ENCODE data around the gene CDCP2.
A peak's percentile ranks its signal among the peaks of the same experiment; 100 is the strongest.
"Not testable (repeated sequence)": the region's sequence is repeated elsewhere in the genome, so short reads cannot be mapped to it uniquely, and the experiment has no call there.

The CDCP2 gene

GRCh38 chr1:54168206-54168965, 15.6 kb upstream of the CDCP2 start:
- no peak for DNase-seq (ENCODE audit: low spot score)

- DNase-seq (ENCODE audit: low spot score) = no peak
These were observed 14.8 kb upstream of the CDCP2 start for GRCh38 chr1:54167422-54168139.

GRCh38 chr1:54166357-54166756, 13.6 kb upstream of the CDCP2 start:
- not testable (repeated sequence) for DNase-seq (ENCODE audit: low spot score)

- no peak for DNase-seq (ENCODE audit: low spot score)
These were observed 12.3 kb upstream of the CDCP2 start for GRCh38 chr1:54165146-54165545.

GRCh38 chr1:54163573-54163972, 10.8 kb upstream of the CDCP2 start:
- DNase-seq (ENCODE audit: low spot score) = no peak

GRCh38 chr1:54163051-54163450, 10.3 kb upstream of the CDCP2 start:
- no peak for DNase-seq (ENCODE audit: low spot score)

- no peak for DNase-seq (ENCODE audit: low spot score)
These were observed 8.8 kb upstream of the CDCP2 start for GRCh38 chr1:54161495-54162168.

- DNase-seq (ENCODE audit: low spot score) = no peak
These were observed 7.6 kb upstream of the CDCP2 start for GRCh38 chr1:54160351-54160750.

- no peak for DNase-seq (ENCODE audit: low spot score)
These were observed 7.0 kb upstream of the CDCP2 start for GRCh38 chr1:54159733-54160316.

- DNase-seq (ENCODE audit: low spot score) = no peak
These were observed 5.3 kb upstream of the CDCP2 start for GRCh38 chr1:54158071-54158470.

GRCh38 chr1:54157401-54157800, 4.6 kb upstream of the CDCP2 start:
- DNase-seq (ENCODE audit: low spot score) = no peak

- no peak for DNase-seq (ENCODE audit: low spot score)
These were observed 4.2 kb upstream of the CDCP2 start for GRCh38 chr1:54156986-54157385.

- no peak for DNase-seq (ENCODE audit: low spot score)
These were observed 3.4 kb upstream of the CDCP2 start for GRCh38 chr1:54156201-54156600.

- peak; percentile 74 for DNase-seq (ENCODE audit: low spot score)
These were observed 987 bp upstream of the CDCP2 start for GRCh38 chr1:54153535-54154439.

- DNase-seq (ENCODE audit: low spot score) = no peak
These were observed 1.8 kb downstream of the CDCP2 start for GRCh38 chr1:54151013-54151412.

- no peak for DNase-seq (ENCODE audit: low spot score)
These were observed 3.1 kb downstream of the CDCP2 start for GRCh38 chr1:54149734-54150133.

- no peak for DNase-seq (ENCODE audit: low spot score)
These were observed 8.4 kb downstream of the CDCP2 start for GRCh38 chr1:54144366-54144765.

- no peak for DNase-seq (ENCODE audit: low spot score)
These were observed 10.5 kb downstream of the CDCP2 start for GRCh38 chr1:54142146-54142900.

GRCh38 chr1:54139711-54140110, 13.1 kb downstream of the CDCP2 start:
- DNase-seq (ENCODE audit: low spot score) = no peak

GRCh38 chr1:54138994-54139393, 13.8 kb downstream of the CDCP2 start:
- DNase-seq (ENCODE audit: low spot score) = no peak

GRCh38 chr1:54137534-54138061, 15.2 kb downstream of the CDCP2 start:
- DNase-seq (ENCODE audit: low spot score) = no peak

Data from iPS-NIHi11 (cell line).